ENCODE data around the gene MRPS5.

MRPS5 gene

GRCh38 chr2:95121407-95122196 lies at the start of gene MRPS5:
Gene MRPS5 (minus strand): TSS chr2:95121808. CDS start chr2:95121791, 17 bp downstream.
- Histone ChIP-seq H3K27ac (peak within 1 kb of the TSS; percentile 81 to 100 (median 98)), H3K4me3 (peak within 1 kb of the TSS; percentile 67 to 99 (median 90))

- Histone ChIP-seq H3K4me3 (peak overlapping the region; percentile 60 to 89 (median 79)), H3K27ac (peak overlapping the region in 20 of 21 experiments; percentile 87 to 99 (median 94))
These were observed 44.6 kb upstream of the MRPS5 start for GRCh38 chr2:95166065-95166763.

GRCh38 chr2:95165371-95166064 lies 43.9 kb upstream of the MRPS5 start, which contains the start of gene ZNF2:
Gene ZNF2 (plus strand): TSS chr2:95165809. CDS start chr2:95176227, 10,418 bp downstream.
- H3K4me3 ChIP-seq, result peak within 1 kb of the TSS; percentile 60 to 89 (median 79)
- H3K27ac ChIP-seq, result peak within 1 kb of the TSS; percentile 84 to 99 (median 92)

GRCh38 chr2:95165030-95165370 lies 43.4 kb upstream of the MRPS5 start:
- Histone ChIP-seq H3K4me3 (peak overlapping the region; percentile 60 to 89 (median 79)), H3K27ac (peak overlapping the region; percentile 84 to 99 (median 92))

GRCh38 chr2:95159690-95160449 lies 38.3 kb upstream of the MRPS5 start, which contains the start of gene ZNF514:
Gene ZNF514 (minus strand): TSS chr2:95159848. CDS start chr2:95153253, 6,595 bp downstream.
- Histone ChIP-seq H3K4me3 (peak within 1 kb of the TSS; percentile 52 to 85 (median 64)), H3K27ac (peak within 1 kb of the TSS; percentile 19 to 92 (median 82))

- peak overlapping the region; percentile 52 to 85 (median 64) for H3K4me3 ChIP-seq
- H3K27ac ChIP-seq, result peak overlapping the region; percentile 19 to 90 (median 76)
These were observed 37.4 kb upstream of the MRPS5 start for GRCh38 chr2:95158891-95159619.

GRCh38 chr2:95158441-95158840 lies 36.8 kb upstream of the MRPS5 start:
- H3K27ac ChIP-seq, result peak overlapping the region in 16 of 21 experiments; percentile 66 to 90 (median 78)
- peak overlapping the region; percentile 52 to 85 (median 64) for H3K4me3 ChIP-seq

GRCh38 chr2:95149397-95149984 lies 27.9 kb upstream of the MRPS5 start:
- H3K4me3 ChIP-seq, result no peak overlapping the region
- H3K27ac ChIP-seq, result no peak overlapping the region

GRCh38 chr2:95143838-95144237 lies 22.2 kb upstream of the MRPS5 start:
- Histone ChIP-seq H3K4me3 (no peak overlapping the region), H3K27ac (no peak overlapping the region)

- Histone ChIP-seq H3K27ac (no peak overlapping the region), H3K4me3 (no peak overlapping the region)
These were observed 17.1 kb upstream of the MRPS5 start for GRCh38 chr2:95138702-95139101.

GRCh38 chr2:95122197-95122551 lies 566 bp upstream of the MRPS5 start:
- H3K27ac ChIP-seq, result peak overlapping the region in 20 of 21 experiments; percentile 95 to 100 (median 98)

GRCh38 chr2:95121093-95121406 lies 558 bp downstream of the MRPS5 start:
- peak overlapping the region; percentile 67 to 99 (median 90) for H3K4me3 ChIP-seq
- H3K27ac ChIP-seq, result peak overlapping the region; percentile 81 to 100 (median 98)

More at GRCh38 chr2:95122197-95122551, 566 bp upstream of the MRPS5 start:
- H3K4me3 ChIP-seq, result peak overlapping the region; percentile 67 to 99 (median 90)

- H3K4me3 ChIP-seq, result no peak overlapping the region
- H3K27ac ChIP-seq, result no peak overlapping the region
These were observed 6.2 kb downstream of the MRPS5 start for GRCh38 chr2:95115418-95115817.

- no peak overlapping the region for H3K27ac ChIP-seq
- H3K4me3 ChIP-seq, result no peak overlapping the region
These were observed 8.1 kb downstream of the MRPS5 start for GRCh38 chr2:95113464-95113863.

- no peak overlapping the region for H3K27ac ChIP-seq
- no peak overlapping the region for H3K4me3 ChIP-seq
These were observed 11.2 kb downstream of the MRPS5 start for GRCh38 chr2:95110395-95110794.

GRCh38 chr2:95109260-95109659 lies 12.3 kb downstream of the MRPS5 start:
- Histone ChIP-seq H3K4me3 (no peak overlapping the region), H3K27ac (no peak overlapping the region)

GRCh38 chr2:95106081-95106480 lies 15.5 kb downstream of the MRPS5 start:
- no peak overlapping the region for H3K4me3 ChIP-seq
- no peak overlapping the region for H3K27ac ChIP-seq

GRCh38 chr2:95104606-95105005 lies 17.0 kb downstream of the MRPS5 start:
- H3K4me3 ChIP-seq, result no peak overlapping the region
- no peak overlapping the region for H3K27ac ChIP-seq

Measured in skin epidermis (tissue), 12 donors.